ENCODE results near the gene IGSF21. TPM values are rescaled to one million over a fixed set of nuclear protein-coding genes. Genes with fewer than 3 reads are reported as not detected.

The IGSF21 gene
- total RNA-seq, 6 experiments from 2014 or later = not detected

DNA sequence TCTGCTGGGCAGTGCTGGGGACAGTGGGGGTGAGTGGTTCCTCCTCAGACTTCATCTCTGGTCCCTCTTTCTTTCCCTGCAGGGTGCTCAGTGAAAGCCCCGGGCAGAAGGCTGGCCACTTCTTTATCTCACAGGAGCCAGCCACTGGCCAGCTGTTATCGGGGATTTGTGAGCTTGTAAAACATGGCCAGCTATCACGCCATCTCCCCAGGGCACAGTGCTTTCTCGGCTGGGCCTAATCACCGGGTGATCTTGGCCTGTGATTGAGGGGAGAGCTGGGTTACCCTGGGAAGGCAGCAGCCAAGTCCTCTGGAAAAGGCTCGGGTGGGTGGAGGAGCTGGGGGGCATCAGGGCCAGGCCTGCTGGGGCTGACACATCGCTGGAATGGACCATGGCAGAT is 83.0 kb downstream of the IGSF21 start:
- Mint-ChIP-seq H3K36me3 (ENCODE audit: low read depth) (no peaks in the 10 kb centered on the region), H3K27me3 (ENCODE audit: insufficient read depth) (no peaks in the 10 kb centered on the region; the same call in 1 of the 2 replicates), H3K4me3 (no peak overlapping the region), H3K9me3 (peaks cover 53% of the 10 kb centered on the region), H3K27ac (no peak overlapping the region), H3K4me1 (ENCODE audit: low read depth) (no peaks in the 10 kb centered on the region)
- TF ChIP-seq, protein P1, sequence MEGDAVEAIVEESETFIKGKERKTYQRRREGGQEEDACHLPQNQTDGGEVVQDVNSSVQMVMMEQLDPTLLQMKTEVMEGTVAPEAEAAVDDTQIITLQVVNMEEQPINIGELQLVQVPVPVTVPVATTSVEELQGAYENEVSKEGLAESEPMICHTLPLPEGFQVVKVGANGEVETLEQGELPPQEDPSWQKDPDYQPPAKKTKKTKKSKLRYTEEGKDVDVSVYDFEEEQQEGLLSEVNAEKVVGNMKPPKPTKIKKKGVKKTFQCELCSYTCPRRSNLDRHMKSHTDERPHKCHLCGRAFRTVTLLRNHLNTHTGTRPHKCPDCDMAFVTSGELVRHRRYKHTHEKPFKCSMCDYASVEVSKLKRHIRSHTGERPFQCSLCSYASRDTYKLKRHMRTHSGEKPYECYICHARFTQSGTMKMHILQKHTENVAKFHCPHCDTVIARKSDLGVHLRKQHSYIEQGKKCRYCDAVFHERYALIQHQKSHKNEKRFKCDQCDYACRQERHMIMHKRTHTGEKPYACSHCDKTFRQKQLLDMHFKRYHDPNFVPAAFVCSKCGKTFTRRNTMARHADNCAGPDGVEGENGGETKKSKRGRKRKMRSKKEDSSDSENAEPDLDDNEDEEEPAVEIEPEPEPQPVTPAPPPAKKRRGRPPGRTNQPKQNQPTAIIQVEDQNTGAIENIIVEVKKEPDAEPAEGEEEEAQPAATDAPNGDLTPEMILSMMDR (IDR thresholded peaks at IDR 0.05) = no peak
- DNase-seq = no peak

DNA sequence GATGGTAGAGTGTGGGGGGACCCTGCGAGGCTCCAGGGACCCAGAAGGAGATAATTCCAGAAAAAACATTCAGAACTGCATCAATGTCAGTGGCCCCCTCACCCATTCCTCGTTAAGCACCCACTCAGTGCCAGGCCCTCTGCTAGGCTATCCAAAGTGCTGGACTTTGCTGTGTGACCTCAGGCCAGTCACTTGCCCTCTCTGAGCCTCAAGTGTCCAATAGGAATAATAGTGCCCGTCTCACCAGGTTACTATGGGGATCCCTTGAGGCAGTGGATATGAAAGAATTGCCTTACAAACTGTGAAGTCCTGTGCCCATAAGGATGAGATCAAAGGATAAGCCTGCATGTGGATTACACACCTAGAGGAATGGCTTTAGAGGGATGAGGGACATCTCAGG is 83.4 kb downstream of the IGSF21 start:
- Mint-ChIP-seq H3K27me3 (ENCODE audit: insufficient read depth) (no peaks in the 10 kb centered on the region; the same call in 1 of the 2 replicates), H3K4me1 (ENCODE audit: low read depth) (no peaks in the 10 kb centered on the region), H3K27ac (no peak overlapping the region), H3K36me3 (ENCODE audit: low read depth) (no peaks in the 10 kb centered on the region), H3K9me3 (peaks cover 57% of the 10 kb centered on the region), H3K4me3 (no peak overlapping the region)
- DNase-seq = no peak
- TF ChIP-seq, protein P1 (IDR thresholded peaks at IDR 0.05) = no peak

DNA sequence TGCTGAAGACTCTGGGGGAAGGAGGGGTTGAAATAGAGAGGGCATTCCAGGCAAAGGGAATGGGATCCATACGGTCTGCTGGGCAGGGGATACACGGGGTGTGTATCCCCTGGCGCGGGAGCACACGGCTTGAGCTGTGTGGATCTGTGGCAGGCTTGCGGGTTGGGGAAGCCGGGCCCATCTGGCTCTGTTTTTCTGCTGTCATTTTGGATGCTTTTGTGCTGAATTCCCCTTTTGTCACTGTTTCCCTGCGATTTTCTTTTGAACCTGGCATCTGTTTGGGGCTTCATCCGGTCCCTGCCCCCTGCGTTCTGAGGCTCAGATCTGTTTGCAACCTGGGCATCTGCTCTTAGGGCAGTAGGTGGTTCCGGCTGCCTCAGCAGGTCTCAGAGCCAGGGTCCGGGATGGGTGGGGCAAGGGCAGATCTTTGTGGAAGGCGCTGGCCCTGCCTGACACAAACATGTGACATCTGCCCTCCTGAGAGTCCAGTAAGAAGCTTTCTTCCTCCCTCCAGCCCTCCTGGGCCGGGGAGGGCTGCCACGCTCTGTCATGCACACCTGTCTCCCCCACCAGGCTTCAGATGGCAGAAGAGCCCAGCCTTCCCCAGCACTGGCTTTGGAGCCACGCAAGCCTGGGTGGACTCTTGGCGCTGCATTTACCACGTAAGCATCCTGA is 84.0 kb downstream of the IGSF21 start:
- no peak overlapping the region for H3K27ac Mint-ChIP-seq
- TF ChIP-seq, protein P1 (IDR thresholded peaks at IDR 0.05) = no peak
- no peaks in the 10 kb centered on the region for H3K4me1 Mint-ChIP-seq (ENCODE audit: low read depth)
- no peaks in the 10 kb centered on the region; the same call in 1 of the 2 replicates for H3K27me3 Mint-ChIP-seq (ENCODE audit: insufficient read depth)
- peaks cover 57% of the 10 kb centered on the region for H3K9me3 Mint-ChIP-seq
- no peak for DNase-seq
- H3K36me3 Mint-ChIP-seq (ENCODE audit: low read depth) = no peaks in the 10 kb centered on the region
- H3K4me3 Mint-ChIP-seq = no peak overlapping the region

DNA sequence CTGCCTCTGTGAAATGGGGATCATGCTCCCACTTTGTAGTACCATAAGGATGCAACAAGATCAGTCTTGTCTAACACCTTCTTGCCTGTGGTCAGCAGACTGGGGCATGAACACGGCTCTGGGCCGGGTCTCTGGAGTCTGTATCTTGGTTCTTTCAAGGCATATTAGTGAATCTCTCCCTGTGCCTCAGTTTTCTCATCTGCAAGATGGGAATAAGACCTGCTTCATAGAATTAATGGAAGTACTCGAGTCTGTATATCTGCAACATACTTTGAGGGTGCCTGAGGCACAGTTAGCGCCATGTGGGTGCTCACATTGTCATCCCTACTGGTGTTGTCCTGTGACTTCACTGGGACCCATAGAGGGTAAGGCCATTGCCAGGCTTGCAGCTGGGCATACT is 84.6 kb downstream of the IGSF21 start:
- no peaks in the 10 kb centered on the region; the same call in 1 of the 2 replicates for H3K27me3 Mint-ChIP-seq (ENCODE audit: insufficient read depth)
- no peak overlapping the region for H3K27ac Mint-ChIP-seq
- no peaks in the 10 kb centered on the region for H3K4me1 Mint-ChIP-seq (ENCODE audit: low read depth)
- H3K9me3 Mint-ChIP-seq = peaks cover 51% of the 10 kb centered on the region
- TF ChIP-seq, protein P1 (IDR thresholded peaks at IDR 0.05) = no peak
- H3K4me3 Mint-ChIP-seq = no peak overlapping the region
- DNase-seq = no peak
- H3K36me3 Mint-ChIP-seq (ENCODE audit: low read depth) = no peaks in the 10 kb centered on the region

DNA sequence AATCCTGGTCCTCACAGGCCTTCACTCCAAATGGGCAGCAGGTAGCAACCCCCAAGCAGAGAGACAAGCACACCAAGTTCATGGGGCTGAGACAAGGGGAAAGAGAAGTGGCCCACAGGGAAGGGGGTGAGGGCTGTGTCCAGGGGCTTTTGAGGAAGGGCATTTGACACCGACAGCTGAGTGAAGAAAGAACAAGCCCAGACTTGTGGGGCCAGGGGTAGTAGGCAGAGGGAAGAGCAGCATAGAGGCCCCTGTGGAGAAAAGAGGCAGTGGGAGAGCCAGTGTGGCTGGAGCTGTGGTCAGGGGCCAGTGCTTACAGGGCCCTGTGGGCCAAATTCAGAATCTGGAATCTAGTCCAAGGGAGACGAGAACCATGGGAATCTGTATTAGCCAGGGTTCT is 85.4 kb downstream of the IGSF21 start:
- Mint-ChIP-seq H3K9me3 (peaks cover 51% of the 10 kb centered on the region), H3K27me3 (ENCODE audit: insufficient read depth) (no peaks in the 10 kb centered on the region; the same call in 1 of the 2 replicates), H3K27ac (no peak overlapping the region), H3K4me3 (no peak overlapping the region), H3K36me3 (ENCODE audit: low read depth) (no peaks in the 10 kb centered on the region), H3K4me1 (ENCODE audit: low read depth) (no peaks in the 10 kb centered on the region)
- TF ChIP-seq, protein P1 (IDR thresholded peaks at IDR 0.05) = no peak
- DNase-seq = no peak
